HepG2 (cell line): ENCODE results near the gene NEDD8. TPM values are rescaled to one million over a fixed set of nuclear protein-coding genes. Genes with fewer than 3 reads are reported as not detected.
A peak's percentile ranks its signal among the peaks of the same experiment; 100 is the strongest.

Experiments used
- BRD4 ChIP-seq: sonication (generic); formaldehyde crosslinking; IDR thresholded peaks from 2 replicates; pipeline ENCODE4 v1.4.0; 2020; ENCODE audit warnings: missing genetic modification reagents
- EHMT2 ChIP-seq: fragments of 200-600 bp; sonication (generic); IDR thresholded peaks from 2 replicates; pipeline ENCODE4 v1.7.0; 2017; ENCODE audit warnings: antibody characterized with exemption, low read depth, low read length, borderline replicate concordance
- HNRNPLL ChIP-seq: fragments of 200-400 bp; formaldehyde crosslinking; IDR thresholded peaks from 2 replicates; pipeline ENCODE4 v1.6.1; 2017; ENCODE audit warnings: mild to moderate bottlenecking, low read depth, low read length; ENCODE audit not compliant: poor library complexity, severe bottlenecking
- NCOA2 ChIP-seq: sonication (generic); formaldehyde crosslinking; IDR thresholded peaks from 2 replicates; pipeline ENCODE4 v1.8.0; 2022; ENCODE audit warnings: inconsistent platforms
- NR3C1 ChIP-seq: sonication (generic); formaldehyde crosslinking; IDR thresholded peaks from 2 replicates; pipeline ENCODE4 v1.4.0; 2020; ENCODE audit warnings: missing genetic modification reagents
- SCMH1 ChIP-seq: sonication (generic); formaldehyde crosslinking; IDR thresholded peaks from 2 replicates; pipeline ENCODE4 v1.9.0; 2021; ENCODE audit warnings: missing genetic modification reagents, mild to moderate bottlenecking, borderline replicate concordance
- XRCC5 ChIP-seq: fragments of 200-400 bp; formaldehyde crosslinking; optimal IDR thresholded peaks from 2 replicates; pipeline ENCODE3; 2017; ENCODE audit warnings: mild to moderate bottlenecking, low read length
- ZFP62 ChIP-seq: sonication (generic); formaldehyde crosslinking; IDR thresholded peaks from 2 replicates; pipeline ENCODE4 v1.4.0; 2020; ENCODE audit warnings: missing genetic modification reagents
- ZNF10 ChIP-seq: sonication (generic); formaldehyde crosslinking; IDR thresholded peaks from 2 replicates; pipeline ENCODE4 v1.4.0; 2020; ENCODE audit warnings: mild to moderate bottlenecking, low read depth, missing genetic modification reagents, borderline replicate concordance
- ZNF121 ChIP-seq: sonication (generic); formaldehyde crosslinking; IDR thresholded peaks from 2 replicates; pipeline ENCODE4 v1.5.0; 2020; ENCODE audit warnings: mild to moderate bottlenecking, missing genetic modification reagents
- ZNF17 ChIP-seq: sonication (generic); formaldehyde crosslinking; IDR thresholded peaks from 2 replicates; pipeline ENCODE4 v1.5.0; 2020; ENCODE audit warnings: mild to moderate bottlenecking, missing genetic modification reagents
- ZNF30 ChIP-seq: sonication (generic); formaldehyde crosslinking; IDR thresholded peaks from 2 replicates; pipeline ENCODE4 v1.5.0; 2020; ENCODE audit warnings: mild to moderate bottlenecking, missing genetic modification reagents
- ZNF350 ChIP-seq: sonication (generic); formaldehyde crosslinking; IDR thresholded peaks from 2 replicates; pipeline ENCODE4 v1.4.0; 2020; ENCODE audit warnings: mild to moderate bottlenecking, low read depth, missing genetic modification reagents, borderline replicate concordance
- ZNF589 ChIP-seq: sonication (generic); formaldehyde crosslinking; conservative IDR thresholded peaks from 2 replicates; pipeline ENCODE4 v1.8.0; 2022; ENCODE audit warnings: mild to moderate bottlenecking, moderate library complexity, missing genetic modification reagents
- ZNF766 ChIP-seq: sonication (generic); formaldehyde crosslinking; IDR thresholded peaks from 2 replicates; pipeline ENCODE4 v1.5.0; 2020; ENCODE audit warnings: missing genetic modification reagents, borderline replicate concordance
- ZSCAN12 ChIP-seq: sonication (generic); formaldehyde crosslinking; IDR thresholded peaks from 2 replicates; pipeline ENCODE4 v1.9.0; 2021; ENCODE audit warnings: mild to moderate bottlenecking, missing genetic modification reagents
- ZSCAN21 ChIP-seq: sonication (generic); formaldehyde crosslinking; IDR thresholded peaks from 2 replicates; pipeline ENCODE4 v1.8.0; 2022; ENCODE audit warnings: mild to moderate bottlenecking, missing genetic modification reagents, moderate library complexity, borderline replicate concordance
- polyA plus RNA-seq, 8 experiments: library from polyadenylated mRNA; depleted of rRNA in 3 of 8; stranded (reverse) in 7 of 8; unstranded in 1 of 8; fragments of >200 nt; fragmentation: Illumina TruSeq in 4 of 8; extraction: Trizol in 4 of 8; gene quantifications; 2 replicates each; pipeline versions ENCODE4 v1.2.1 to v1.2.3, GENCODE V29; 2011 to 2016; ENCODE audit warnings: low read depth in 4 of 8, missing spikeins in 1 of 8, mixed read lengths in 1 of 8; ENCODE audit not compliant: insufficient read depth in 1 of 8
- total RNA-seq, 5 experiments: library from RNA; depleted of rRNA; stranded (reverse); fragments of >200 nt; fragmentation: Illumina TruSeq; extraction: Trizol; gene quantifications; 2 replicates each; pipeline ENCODE4 v1.2.3, GENCODE V29; 2016; ENCODE audit warnings: low read depth in 1 of 5
- TF ChIP-seq, protein P1 (sequence below): sonication (generic); formaldehyde crosslinking; IDR thresholded peaks from 2 replicates; pipeline ENCODE4 v1.5.1; 2020; ENCODE audit warnings: mild to moderate bottlenecking, missing genetic modification reagents, borderline replicate concordance
- TF ChIP-seq, protein P2 (sequence below): sonication (generic); formaldehyde crosslinking; conservative IDR thresholded peaks from 2 replicates; pipeline ENCODE4 v1.8.0; 2022; ENCODE audit warnings: missing genetic modification reagents
- TF ChIP-seq, protein P3 (sequence below): sonication (generic); formaldehyde crosslinking; IDR thresholded peaks from 2 replicates; pipeline ENCODE4 v1.4.0; 2020; ENCODE audit warnings: mild to moderate bottlenecking, missing genetic modification reagents
- TF ChIP-seq, protein P4 (sequence below): IDR thresholded peaks from 2 replicates; pipeline ENCODE4 v1.6.1; 2012; ENCODE audit warnings: inconsistent platforms

The NEDD8 gene
- total and polyA plus RNA-seq, 2 of the 13 experiments (the other 11 are each of a cell fraction or from before 2014, with no cell fraction given): 535 to 713 TPM

DNA sequence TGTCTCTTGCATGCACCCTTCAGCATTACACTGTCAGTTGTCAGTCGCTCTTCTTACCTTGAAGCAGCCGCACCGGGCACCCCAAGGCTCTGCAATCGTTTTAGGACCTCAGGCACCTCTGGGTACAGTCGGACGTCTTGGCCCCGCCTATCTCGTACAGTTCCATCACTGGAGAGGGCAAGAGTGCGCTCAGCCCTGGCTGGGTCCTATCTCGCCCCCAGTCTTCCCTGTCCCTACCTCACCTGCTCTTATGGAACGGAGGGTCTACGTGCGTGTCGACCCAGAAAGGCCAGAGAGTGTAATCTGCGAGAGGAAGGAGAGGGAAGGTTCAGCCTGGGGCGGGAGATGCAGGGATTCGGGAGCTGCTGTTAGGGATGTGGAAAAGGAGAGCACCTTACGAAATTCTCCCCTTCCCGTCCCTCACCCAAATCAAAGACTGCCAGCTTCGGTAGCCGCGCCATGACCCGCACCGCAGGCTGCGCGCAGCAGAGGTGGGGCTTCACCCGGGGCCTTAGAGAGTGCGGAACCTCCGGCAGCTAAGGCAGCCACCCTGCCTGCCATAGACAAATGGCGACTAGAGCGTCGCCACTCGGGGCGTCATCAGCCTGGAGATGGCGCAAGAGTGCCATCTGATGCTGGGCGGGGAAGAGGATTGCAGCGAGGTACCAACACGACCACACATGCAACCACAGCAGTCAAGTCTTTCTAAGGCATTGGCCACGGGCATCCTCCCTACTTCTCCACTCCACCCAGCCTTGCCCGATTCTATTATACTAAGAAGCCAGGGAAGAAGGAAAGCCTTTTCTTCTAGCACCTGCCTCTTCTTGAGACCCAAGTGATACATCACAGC, 16.4 kb downstream of the NEDD8 start, which contains the start of gene MDP1 (continued):
- TF ChIP-seq ZNF10 (CRISPR knock-in tag) (peak; percentile 46; the same call in 1 of the 2 replicates), XRCC5 (peak; percentile 100), BRD4 (CRISPR knock-in tag) (peak; percentile 100), ZNF589 (CRISPR knock-in tag) (peak; percentile 98), HNRNPLL (peak; percentile 97), ZNF121 (CRISPR knock-in tag) (peak; percentile 59; the same call in 1 of the 2 replicates), ZNF766 (CRISPR knock-in tag) (peak; percentile 99), ZSCAN12 (CRISPR knock-in tag) (no peak; the same call in 1 of the 2 replicates), ZNF17 (CRISPR knock-in tag) (no peak), ZNF350 (CRISPR knock-in tag) (peak; percentile 100), ZSCAN21 (CRISPR knock-in tag) (peak; percentile 97), NCOA2 (peak; percentile 76; the same call in 1 of the 2 replicates), ZFP62 (CRISPR knock-in tag) (peak; percentile 64; the same call in 1 of the 2 replicates), EHMT2 (0 out of 2 replicates have a peak, but pooled peaks have one; percentile 32), ZNF30 (CRISPR knock-in tag) (0 out of 2 replicates have a peak, but pooled peaks have one; percentile 67), SCMH1 (CRISPR knock-in tag) (no peak), NR3C1 (peak; percentile 77; the same call in 1 of the 2 replicates)
- TF ChIP-seq, protein P1, sequence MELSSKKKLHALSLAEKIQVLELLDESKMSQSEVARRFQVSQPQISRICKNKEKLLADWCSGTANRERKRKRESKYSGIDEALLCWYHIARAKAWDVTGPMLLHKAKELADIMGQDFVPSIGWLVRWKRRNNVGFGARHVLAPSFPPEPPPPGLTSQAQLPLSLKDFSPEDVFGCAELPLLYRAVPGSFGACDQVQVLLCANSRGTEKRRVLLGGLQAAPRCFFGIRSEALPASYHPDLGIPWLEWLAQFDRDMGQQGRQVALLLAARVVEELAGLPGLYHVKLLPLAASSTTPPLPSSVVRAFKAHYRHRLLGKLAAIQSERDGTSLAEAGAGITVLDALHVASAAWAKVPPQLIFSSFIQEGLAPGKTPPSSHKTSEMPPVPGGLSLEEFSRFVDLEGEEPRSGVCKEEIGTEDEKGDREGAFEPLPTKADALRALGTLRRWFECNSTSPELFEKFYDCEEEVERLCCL (CRISPR knock-in tag): peak; percentile 96
- TF ChIP-seq, protein P2, sequence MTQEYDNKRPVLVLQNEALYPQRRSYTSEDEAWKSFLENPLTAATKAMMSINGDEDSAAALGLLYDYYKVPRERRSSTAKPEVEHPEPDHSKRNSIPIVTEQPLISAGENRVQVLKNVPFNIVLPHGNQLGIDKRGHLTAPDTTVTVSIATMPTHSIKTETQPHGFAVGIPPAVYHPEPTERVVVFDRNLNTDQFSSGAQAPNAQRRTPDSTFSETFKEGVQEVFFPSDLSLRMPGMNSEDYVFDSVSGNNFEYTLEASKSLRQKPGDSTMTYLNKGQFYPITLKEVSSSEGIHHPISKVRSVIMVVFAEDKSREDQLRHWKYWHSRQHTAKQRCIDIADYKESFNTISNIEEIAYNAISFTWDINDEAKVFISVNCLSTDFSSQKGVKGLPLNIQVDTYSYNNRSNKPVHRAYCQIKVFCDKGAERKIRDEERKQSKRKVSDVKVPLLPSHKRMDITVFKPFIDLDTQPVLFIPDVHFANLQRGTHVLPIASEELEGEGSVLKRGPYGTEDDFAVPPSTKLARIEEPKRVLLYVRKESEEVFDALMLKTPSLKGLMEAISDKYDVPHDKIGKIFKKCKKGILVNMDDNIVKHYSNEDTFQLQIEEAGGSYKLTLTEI (CRISPR knock-in tag): no peak
- TF ChIP-seq, protein P3, sequence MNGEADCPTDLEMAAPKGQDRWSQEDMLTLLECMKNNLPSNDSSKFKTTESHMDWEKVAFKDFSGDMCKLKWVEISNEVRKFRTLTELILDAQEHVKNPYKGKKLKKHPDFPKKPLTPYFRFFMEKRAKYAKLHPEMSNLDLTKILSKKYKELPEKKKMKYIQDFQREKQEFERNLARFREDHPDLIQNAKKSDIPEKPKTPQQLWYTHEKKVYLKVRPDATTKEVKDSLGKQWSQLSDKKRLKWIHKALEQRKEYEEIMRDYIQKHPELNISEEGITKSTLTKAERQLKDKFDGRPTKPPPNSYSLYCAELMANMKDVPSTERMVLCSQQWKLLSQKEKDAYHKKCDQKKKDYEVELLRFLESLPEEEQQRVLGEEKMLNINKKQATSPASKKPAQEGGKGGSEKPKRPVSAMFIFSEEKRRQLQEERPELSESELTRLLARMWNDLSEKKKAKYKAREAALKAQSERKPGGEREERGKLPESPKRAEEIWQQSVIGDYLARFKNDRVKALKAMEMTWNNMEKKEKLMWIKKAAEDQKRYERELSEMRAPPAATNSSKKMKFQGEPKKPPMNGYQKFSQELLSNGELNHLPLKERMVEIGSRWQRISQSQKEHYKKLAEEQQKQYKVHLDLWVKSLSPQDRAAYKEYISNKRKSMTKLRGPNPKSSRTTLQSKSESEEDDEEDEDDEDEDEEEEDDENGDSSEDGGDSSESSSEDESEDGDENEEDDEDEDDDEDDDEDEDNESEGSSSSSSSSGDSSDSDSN: peak; percentile 98
- TF ChIP-seq, protein P4, sequence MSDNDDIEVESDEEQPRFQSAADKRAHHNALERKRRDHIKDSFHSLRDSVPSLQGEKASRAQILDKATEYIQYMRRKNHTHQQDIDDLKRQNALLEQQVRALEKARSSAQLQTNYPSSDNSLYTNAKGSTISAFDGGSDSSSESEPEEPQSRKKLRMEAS: no peak
